ENCODE data around the gene PCSK1N. TPM values are rescaled to one million over a fixed set of nuclear protein-coding genes. Genes with fewer than 3 reads are reported as not detected.
"Not testable (repeated sequence)": the region's sequence is repeated elsewhere in the genome, so short reads cannot be mapped to it uniquely, and the experiment has no call there.

Gene PCSK1N
- total RNA-seq (39.0 and 45.8 TPM in 2 replicates), polyA plus RNA-seq (97.0 and 97.7 TPM in 2 replicates)

- H3K9me2 ChIP-seq (replicated peaks; ENCODE audit: insufficient read depth), result no peaks in the 10 kb centered on the region
- no peaks in the 10 kb centered on the region for H3K4me1 ChIP-seq (ENCODE audit: insufficient read depth)
- H3K27me3 ChIP-seq, result peaks cover 31% of the 10 kb centered on the region
- H4K20me1 ChIP-seq (ENCODE audit: insufficient read depth, poor library complexity, severe bottlenecking), result no peaks in the 10 kb centered on the region
- no peaks in the 10 kb centered on the region for H3K79me2 ChIP-seq
- no peak within 1 kb of the TSS for H3K27ac ChIP-seq
- WGBS (ENCODE audit: low lambda C conversion rate, missing lambda C conversion rate), result 64% methylated on average over 18 of the region's 35 CpGs
- no peaks in the 10 kb centered on the region for H3K36me3 ChIP-seq (replicated peaks; ENCODE audit: insufficient read depth, low read depth)
- peak; percentile 62 for DNase-seq (ENCODE audit: low spot score)
- H3K4me2 ChIP-seq, result peak within 1 kb of the TSS; percentile 82
- H3K9me3 ChIP-seq (ENCODE audit: low read depth), result no peaks in the 10 kb centered on the region
- no peak within 1 kb of the TSS for H2AFZ ChIP-seq
- TF ChIP-seq EZH2 (IDR thresholded peaks at IDR 0.05; ENCODE audit: borderline replicate concordance) (no peak), EZH2phosphoT487 (IDR thresholded peaks at IDR 0.05; ENCODE audit: low read depth, severe bottlenecking, unreplicated experiment) (no peak), CTCF (IDR thresholded peaks at IDR 0.05; ENCODE audit: poor library complexity) (no peak)
- no peak within 1 kb of the TSS for H3K4me3 ChIP-seq
These were observed at the start of gene PCSK1N for GRCh38 chrX:48835524-48836329. Gene PCSK1N (minus strand): TSS chrX:48835610. CDS start chrX:48835532, 78 bp downstream.

- H2AFZ ChIP-seq, result no peak overlapping the region
- no peak overlapping the region for H3K27ac ChIP-seq
- no peaks in the 10 kb centered on the region for H3K79me2 ChIP-seq
- H3K36me3 ChIP-seq (replicated peaks; ENCODE audit: insufficient read depth, low read depth), result no peaks in the 10 kb centered on the region
- no peaks in the 10 kb centered on the region for H3K4me1 ChIP-seq (ENCODE audit: insufficient read depth)
- no peaks in the 10 kb centered on the region for H4K20me1 ChIP-seq (ENCODE audit: insufficient read depth, poor library complexity, severe bottlenecking)
- DNase-seq (ENCODE audit: low spot score), result no peak
- H3K9me2 ChIP-seq (replicated peaks; ENCODE audit: insufficient read depth), result no peaks in the 10 kb centered on the region
- H3K9me3 ChIP-seq (ENCODE audit: low read depth), result no peaks in the 10 kb centered on the region
- TF ChIP-seq EZH2phosphoT487 (IDR thresholded peaks at IDR 0.05; ENCODE audit: low read depth, severe bottlenecking, unreplicated experiment) (no peak), EZH2 (IDR thresholded peaks at IDR 0.05; ENCODE audit: borderline replicate concordance) (no peak), CTCF (IDR thresholded peaks at IDR 0.05; ENCODE audit: poor library complexity) (no peak)
- H3K27me3 ChIP-seq, result no peaks in the 10 kb centered on the region
- WGBS (ENCODE audit: low lambda C conversion rate, missing lambda C conversion rate), result 80% methylated on average over 10 of the region's 10 CpGs
- H3K4me3 ChIP-seq, result no peak overlapping the region
- no peak overlapping the region for H3K4me2 ChIP-seq
These were observed 48.3 kb upstream of the PCSK1N start for GRCh38 chrX:48883729-48884128.

- not testable (repeated sequence) for H3K9me3 ChIP-seq (ENCODE audit: low read depth); H4K20me1 ChIP-seq (ENCODE audit: insufficient read depth, poor library complexity, severe bottlenecking); H3K27ac ChIP-seq; H3K4me2 ChIP-seq; DNase-seq (ENCODE audit: low spot score); H3K9me2 ChIP-seq (replicated peaks; ENCODE audit: insufficient read depth); H3K4me1 ChIP-seq (ENCODE audit: insufficient read depth); H3K79me2 ChIP-seq; H3K27me3 ChIP-seq; H3K4me3 ChIP-seq; H2AFZ ChIP-seq; H3K36me3 ChIP-seq (replicated peaks; ENCODE audit: insufficient read depth, low read depth)
- WGBS (ENCODE audit: low lambda C conversion rate, missing lambda C conversion rate), result 58% methylated on average over 4 of the region's 4 CpGs
These were observed 41.5 kb upstream of the PCSK1N start for GRCh38 chrX:48876944-48877343.

- not testable (repeated sequence) for H4K20me1 ChIP-seq (ENCODE audit: insufficient read depth, poor library complexity, severe bottlenecking); H2AFZ ChIP-seq; DNase-seq (ENCODE audit: low spot score); H3K27ac ChIP-seq; H3K9me2 ChIP-seq (replicated peaks; ENCODE audit: insufficient read depth); H3K4me2 ChIP-seq; H3K79me2 ChIP-seq; H3K36me3 ChIP-seq (replicated peaks; ENCODE audit: insufficient read depth, low read depth); H3K9me3 ChIP-seq (ENCODE audit: low read depth); H3K4me3 ChIP-seq; H3K27me3 ChIP-seq; H3K4me1 ChIP-seq (ENCODE audit: insufficient read depth)
- WGBS (ENCODE audit: low lambda C conversion rate, missing lambda C conversion rate), result 84% methylated on average over 2 of the region's 2 CpGs
These were observed 36.6 kb upstream of the PCSK1N start for GRCh38 chrX:48872017-48872416.

All from hepatocyte (in vitro differentiated cells).